Subcutaneous adipose tissue (tissue), 4 donors: ENCODE data around the gene ACTG1. TPM values are rescaled to one million over a fixed set of nuclear protein-coding genes. Genes with fewer than 3 reads are reported as not detected.

ENCODE experiments used
- total RNA-seq, 4 donors: library from RNA; depleted of rRNA; stranded (reverse); fragments of >200 nt; gene quantifications; one replicate each; pipeline ENCODE4 v1.1.0, GENCODE V29; 2016
- TF ChIP-seq, protein P1 (sequence below): fragments of 450-650 bp; IDR thresholded peaks from one replicate; pipeline ENCODE4 v1.5.1; 2016; ENCODE audit warnings: low read depth, mild to moderate bottlenecking, control low read depth, antibody characterized with exemption, moderate library complexity

The ACTG1 gene
- total RNA-seq, 4 donors from 2014 or later, result 1,095 to 1,902 (median 1,493) TPM

DNA sequence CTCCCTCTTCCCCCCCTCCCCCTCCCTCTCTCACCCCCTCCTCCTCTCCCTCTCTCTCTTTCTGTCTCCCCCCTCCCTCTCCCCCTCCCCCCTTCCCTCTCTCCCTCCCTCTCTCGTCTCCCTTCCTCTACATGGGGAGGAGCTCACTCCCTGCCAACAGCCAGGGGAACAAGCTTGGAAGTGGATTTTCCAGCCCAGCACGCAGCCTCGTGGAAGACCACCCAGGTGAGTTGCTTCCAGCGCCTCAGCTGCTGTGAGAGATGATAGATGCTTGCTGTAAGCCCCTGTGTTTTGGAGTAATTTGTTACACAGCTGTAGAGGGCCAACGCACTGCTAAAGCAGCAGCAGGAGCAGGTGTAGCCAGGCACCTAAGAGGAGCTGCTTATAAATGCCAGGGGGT lies 20.8 kb downstream of the ACTG1 start:
- TF ChIP-seq, protein P1, sequence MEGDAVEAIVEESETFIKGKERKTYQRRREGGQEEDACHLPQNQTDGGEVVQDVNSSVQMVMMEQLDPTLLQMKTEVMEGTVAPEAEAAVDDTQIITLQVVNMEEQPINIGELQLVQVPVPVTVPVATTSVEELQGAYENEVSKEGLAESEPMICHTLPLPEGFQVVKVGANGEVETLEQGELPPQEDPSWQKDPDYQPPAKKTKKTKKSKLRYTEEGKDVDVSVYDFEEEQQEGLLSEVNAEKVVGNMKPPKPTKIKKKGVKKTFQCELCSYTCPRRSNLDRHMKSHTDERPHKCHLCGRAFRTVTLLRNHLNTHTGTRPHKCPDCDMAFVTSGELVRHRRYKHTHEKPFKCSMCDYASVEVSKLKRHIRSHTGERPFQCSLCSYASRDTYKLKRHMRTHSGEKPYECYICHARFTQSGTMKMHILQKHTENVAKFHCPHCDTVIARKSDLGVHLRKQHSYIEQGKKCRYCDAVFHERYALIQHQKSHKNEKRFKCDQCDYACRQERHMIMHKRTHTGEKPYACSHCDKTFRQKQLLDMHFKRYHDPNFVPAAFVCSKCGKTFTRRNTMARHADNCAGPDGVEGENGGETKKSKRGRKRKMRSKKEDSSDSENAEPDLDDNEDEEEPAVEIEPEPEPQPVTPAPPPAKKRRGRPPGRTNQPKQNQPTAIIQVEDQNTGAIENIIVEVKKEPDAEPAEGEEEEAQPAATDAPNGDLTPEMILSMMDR, result no peak

DNA sequence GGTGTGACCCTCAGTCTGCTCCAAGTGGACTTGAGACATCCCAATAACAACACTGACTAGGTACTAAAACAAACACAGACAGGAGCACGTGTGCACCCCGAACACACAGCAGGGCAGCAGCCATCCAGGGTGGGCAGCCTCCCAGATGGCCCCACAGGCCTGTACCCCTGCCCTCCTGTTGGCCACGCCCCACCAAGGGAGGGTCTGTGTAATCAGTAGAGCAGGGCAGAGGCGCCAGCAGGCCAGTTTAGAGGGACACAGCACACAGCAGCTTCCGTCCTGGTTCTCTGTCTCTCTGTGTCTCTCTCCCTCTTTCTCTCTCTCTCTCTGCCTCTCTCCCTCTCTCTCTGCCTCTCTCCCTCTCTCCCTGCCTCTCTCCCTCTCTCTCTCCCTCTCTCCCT lies 21.4 kb downstream of the ACTG1 start:
- TF ChIP-seq, protein P1, result no peak

DNA sequence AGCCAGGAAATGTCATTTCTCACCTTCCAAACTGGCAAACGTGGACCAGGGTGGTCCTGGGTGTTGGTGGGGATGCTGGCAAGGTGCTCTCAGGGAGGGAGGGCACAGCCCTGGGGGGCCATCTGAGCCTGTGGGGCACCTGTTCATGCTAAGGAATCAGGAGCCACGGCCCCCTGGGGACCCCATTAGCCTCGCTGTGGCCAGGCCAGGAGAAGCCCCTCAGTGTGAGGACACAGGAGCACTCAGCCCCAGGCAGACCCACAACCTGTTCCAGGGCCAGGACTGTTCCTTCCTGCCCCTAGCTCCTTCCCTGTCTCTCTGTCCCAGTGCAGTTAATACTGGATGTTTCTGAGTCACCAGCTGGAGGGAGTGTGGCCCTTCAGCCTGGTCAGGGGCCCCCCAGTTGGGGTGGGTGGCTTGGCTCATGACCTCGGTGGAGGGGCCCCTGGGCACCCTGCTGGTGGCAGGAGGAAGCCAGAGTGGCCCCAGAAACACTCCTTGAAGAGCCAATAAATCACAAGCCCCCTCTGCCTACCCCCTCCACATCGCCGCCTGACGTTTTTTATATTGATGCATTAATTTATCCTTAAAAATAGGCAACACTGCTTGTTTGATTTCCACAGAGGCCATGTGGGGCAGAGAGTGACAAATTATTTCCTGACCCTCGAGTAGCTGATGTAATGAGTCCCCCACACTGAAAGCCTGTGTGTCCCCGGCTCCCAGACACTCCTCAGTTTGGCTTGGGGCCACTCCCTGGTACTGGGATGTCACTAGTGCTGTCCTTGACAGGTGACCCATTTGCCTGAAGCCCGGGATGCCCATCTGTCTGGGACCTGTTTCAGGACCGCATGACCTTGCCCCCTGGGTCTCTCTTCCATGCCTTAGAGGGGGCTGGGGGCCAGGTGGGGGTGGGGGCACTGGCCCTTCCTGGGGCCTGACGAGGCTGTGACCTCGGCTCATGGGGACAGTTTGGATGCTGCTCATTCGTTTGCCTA lies 22.3 kb downstream of the ACTG1 start:
- TF ChIP-seq, protein P1, result no peak

DNA sequence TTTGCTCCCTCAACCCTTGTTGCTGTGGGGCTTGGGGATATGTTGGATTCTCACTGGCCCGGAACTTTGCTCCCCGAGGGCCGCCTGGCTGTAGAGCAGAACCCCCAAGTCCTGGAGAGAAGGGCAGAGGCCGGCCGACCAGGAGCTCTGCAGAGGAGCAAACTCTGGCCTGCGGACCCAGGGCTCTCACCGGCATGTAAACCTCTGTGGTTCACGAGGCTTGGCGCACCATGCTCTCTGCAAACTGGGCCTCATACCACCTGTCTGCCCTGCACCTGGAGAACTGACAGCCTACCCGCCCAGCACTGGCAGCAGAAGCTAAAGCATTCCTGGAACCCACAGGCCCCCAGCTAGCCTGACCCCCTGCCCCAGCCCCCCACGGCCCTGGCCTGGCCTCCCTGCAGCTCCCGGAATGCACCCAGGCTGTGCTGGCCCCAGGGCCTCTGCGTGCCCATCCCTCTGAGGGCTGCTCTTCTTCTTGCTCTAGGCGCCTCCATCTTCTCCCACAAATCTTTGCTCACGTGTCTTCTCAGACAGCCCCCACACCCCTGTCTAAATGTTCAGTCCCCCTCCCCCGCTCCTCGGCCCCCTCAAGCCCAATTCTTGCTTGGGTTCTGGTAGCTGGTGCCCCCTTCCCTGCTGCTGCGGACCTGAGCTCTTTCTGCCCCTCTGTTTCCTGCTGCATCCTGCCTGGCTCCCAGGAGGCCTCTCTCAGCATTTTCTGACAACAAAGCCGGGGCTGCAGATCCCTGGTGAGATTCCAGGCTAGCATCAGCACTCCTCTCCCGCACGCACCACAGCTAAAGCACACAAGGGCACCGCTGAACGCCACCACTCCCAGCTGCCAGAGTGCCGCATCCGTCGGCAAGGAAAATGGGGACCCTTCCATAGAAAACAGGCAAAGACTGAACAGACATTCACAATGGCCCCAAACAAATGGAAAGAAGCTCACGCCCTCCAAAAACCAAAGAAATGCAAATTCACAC lies 23.3 kb downstream of the ACTG1 start:
- TF ChIP-seq, protein P1, result no peak

DNA sequence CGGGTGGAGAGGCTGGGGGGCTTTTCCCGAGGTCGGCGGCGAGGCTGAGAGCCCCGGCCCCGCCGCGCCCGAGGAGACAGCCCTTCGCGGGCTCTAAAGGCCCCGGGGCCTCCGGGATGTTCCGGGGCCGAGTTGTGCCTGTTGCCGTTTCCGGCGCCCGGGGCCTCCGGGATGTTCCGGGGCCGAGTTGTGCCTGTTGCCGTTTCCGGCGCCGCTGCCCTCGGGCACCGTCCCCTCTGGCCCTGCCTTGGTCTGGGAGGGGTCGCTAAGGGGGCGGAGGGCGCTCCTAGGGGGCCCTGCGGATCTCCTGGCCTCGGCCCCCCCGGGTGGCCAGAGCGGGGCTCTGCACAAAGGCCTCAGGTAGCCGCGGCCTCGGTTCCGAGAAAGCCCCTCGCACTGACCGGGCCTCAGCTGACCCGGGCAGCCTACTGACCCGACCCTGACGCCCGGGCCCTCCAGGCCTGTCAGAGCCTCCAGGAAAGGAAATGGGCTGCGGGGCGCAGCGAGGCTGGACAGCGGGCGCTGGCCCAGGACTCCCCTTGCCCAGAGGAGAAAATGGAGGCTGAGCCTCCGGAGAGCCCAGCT lies 24.2 kb downstream of the ACTG1 start:
- TF ChIP-seq, protein P1, result no peak

DNA sequence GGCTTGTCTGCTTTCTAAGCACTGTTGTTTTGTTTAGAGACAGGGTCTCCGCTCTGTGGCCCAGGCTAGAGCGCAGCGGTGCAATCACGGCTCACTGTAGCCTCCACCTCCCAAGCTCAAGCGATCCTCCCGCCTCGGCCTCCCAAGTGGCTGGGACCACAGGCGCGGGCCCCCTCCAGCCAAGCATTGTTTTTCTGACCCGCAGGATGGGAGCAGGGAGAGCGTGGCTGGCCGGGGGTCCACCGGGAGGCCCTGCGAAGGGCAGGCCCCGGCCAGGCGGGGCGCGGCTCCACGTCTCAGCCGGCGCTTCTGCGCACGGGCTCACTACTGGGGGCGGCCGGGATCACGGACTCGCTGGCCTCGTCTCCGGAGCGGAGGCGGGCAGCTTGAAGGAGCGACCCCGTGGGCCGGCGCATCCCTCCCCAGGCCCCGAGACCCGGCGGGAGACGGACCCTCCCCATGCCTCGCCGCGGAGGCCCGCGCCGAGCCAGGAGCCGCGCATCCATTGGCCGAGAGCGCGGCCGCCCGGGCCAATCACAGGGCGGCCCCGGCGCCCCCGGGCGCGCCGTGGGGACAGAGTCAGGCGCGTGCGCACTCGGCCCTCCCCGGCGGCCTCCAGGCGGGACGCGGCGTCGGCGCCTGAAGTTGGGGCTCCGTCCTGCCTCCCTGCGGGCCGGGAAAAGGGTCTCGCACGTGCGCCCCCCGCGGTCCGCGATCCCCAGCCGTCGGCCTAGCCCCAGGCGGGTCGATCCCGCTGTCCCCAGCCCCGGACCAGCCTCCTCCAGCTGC lies 24.9 kb downstream of the ACTG1 start:
- TF ChIP-seq, protein P1, result no peak
